Dermis blood vessel endothelial cell (primary cell): ENCODE measurements around the gene EMC8. TPM values are rescaled to one million over a fixed set of nuclear protein-coding genes. Genes with fewer than 3 reads are reported as not detected.
A peak's percentile ranks its signal among the peaks of the same experiment; 100 is the strongest.
"Not testable (repeated sequence)": the region's sequence is repeated elsewhere in the genome, so short reads cannot be mapped to it uniquely, and the experiment has no call there.

Experiments
- DNase-seq: peaks from one replicate; pipeline ENCODE4 v3.0.0; 2010
- total RNA-seq: library from RNA; depleted of rRNA; stranded (reverse); fragments of >200 nt; gene quantifications from 2 replicates; pipeline ENCODE4 v1.2.3, GENCODE V29; 2014

EMC8 gene
- total RNA-seq, 1 donor from 2014 or later: 36.1 TPM

DNA sequence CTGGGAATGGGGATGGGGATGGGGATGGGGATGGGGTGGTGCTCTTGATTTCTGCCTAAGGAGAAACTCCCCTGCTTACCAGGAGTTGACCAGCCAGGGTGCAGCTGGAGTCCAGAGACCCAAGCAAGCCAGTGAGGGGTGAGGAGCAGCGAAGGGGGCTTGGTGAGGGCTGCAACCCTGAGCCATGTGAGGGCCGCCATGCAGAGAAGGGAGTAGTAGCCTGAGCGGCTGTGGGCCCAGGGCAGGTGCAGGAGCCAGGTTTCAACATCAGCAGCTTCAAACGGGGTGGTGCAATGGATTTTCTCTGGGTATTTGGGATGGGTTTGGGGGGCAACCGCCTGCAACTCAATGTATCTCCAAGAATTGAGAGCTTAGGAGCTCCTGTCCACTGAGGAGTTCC lies 35.4 kb upstream of the EMC8 start:
- DNase-seq: no peak

DNA sequence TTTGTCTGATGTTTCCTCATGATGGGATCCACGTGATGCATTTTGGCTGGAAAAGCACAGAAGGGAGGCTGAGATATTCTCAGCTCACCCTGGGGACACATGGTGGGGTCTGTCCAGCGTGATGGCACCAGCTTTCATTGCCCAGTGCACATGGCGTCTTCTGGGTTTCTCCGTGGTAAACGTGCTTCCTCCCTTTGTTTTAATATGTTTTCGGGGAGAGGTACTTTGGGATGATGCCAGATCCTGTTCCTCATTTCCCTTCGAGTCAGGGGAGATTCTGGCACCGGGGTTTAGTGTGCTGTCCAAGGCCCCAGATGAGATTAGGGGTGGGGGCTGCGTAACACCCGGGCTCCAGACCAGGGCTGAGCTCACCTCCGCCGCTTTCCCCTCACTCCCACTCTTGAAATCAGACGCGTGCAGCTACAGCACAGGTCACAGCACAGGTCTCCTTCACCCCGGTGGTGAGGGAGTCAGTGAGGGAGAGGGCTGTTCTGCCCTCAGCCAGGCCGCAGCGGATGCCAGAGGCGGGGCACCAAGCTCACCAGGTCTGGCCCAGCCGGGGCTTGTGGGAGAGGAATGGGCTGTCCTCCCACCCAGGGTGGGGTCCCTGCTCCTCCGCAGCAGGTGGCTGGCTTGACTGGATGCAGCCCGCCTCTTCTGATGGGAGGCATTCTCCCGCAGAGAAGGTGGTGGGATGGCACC lies 34.0 kb upstream of the EMC8 start:
- DNase-seq: peak; percentile 66

DNA sequence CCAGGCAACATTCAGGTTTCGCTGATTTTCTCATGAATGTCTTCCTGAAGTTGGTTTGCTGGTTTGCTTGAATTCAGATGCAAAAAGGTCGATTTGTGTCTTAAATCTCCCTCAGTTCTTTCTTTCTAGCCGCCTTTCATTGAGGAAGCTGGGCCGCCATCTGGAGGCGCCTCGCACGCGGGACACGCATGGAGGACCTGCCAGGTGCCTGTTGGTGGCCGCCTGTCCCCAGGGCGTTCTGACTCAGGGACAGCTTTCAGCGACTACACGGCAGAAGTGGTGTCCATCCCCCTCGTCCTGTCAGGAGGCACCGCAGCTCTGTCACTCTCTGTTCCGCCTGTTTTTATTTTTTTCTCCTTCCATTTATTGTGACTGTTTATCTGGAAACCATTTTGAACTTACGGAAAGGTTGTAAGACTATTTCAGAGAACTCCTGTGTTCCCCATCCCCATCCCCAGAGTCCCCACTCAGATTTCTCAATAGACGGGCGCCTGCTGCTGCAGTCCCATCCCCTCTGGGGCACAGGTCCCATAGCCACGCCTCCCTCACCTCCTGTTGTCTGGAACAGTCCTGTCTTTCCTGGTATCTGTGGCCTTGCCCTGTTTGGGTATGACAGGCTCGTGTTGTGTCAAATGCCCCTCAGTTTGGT lies 33.4 kb upstream of the EMC8 start:
- no peak for DNase-seq

DNA sequence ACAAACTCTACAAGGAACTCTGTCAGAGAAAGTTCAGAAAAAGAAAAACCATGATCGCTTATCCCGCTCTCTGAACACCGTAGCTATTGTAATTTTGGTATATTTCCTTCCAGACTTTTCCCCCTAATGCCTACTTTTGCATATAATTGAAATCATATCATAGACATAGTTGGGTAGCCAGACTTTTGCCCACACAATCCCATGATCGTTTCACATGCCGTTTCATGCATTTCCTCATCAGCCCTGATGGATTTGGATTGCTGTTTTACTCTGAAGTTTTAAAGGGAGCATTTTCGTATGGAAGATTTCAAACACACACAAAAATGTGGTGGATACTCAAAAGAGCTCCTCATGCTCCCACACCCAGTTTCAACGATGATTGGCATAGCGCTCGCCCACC lies 31.5 kb upstream of the EMC8 start:
- no peak for DNase-seq

DNA sequence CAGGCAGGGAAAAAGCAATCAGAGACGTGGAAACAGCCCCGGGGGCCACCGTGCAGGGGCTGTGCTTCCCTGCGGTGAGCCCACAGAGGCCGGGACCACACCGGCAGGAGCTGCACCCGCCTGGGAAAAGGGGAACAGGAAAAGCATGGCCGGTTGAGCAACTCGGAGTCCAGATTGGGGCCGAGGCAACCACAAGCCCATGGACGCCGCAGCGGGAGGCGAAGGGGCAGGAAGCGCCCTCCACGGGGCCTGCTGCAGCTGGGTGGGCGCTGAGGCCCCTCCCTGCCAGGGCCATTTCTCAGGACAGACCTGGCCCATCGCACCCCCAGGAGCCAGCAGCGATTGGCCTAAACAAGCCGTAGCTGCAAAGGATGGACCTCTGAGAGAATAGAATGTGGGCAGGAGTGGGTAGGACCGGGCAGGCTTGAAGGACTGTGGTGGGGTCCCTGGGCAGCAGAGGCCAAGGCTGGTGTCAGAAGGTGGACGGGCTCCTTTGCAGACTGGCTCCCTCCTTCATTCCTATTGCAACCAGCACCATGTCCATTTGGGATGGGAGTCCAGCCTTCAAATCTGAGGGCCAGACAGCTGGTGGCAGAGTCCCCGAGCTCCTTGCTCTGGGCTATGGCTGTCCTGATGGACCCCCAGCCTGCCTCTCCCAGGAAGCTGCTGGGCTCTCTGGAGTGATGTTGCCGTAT lies 30.6 kb upstream of the EMC8 start:
- DNase-seq: no peak

DNA sequence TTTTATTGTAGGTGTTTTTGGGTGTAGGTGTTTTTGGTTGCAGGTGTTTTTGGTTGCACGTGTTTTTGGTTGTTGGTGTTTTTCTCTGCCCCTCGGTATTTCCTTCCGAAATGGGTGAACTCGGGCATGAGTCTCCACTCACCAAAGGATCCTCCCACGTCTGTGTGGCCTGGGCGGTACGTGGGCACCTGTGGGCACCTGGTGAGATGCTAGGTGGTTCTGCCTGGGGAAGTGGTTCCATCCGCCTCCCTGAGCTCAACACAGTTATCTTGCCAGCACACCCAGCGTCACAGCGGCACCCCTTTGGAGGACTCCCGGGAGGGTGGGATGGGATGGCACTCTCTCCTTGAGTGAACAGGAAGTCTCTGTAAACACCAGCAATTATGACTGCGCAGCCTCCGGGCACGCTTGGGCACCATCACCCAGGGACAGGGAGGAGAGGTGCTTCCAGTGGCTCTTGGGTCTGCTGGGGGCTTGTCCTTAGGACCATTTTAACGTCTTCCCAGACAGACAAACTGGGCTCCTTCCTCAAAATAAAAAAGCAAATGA lies 29.9 kb upstream of the EMC8 start:
- DNase-seq: no peak

DNA sequence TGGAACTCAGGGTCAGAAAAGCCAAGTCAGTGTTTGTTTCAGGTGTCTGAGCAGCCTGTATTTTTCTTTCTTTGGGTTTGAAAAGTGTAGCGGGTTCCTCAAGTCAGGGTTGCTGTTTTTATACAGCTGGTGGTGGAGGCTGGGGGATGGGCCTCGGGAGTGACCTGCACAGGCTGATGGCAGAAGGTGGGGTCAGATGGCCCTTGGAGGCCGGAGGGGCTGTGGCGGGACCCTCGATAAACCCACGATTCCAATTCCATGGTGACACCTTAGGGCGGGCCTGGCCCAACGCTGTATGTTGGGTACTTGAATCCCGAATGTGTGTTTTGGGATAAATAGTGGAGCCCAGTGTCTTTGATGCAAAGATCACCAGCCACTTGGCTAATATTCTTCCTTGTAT lies 28.8 kb upstream of the EMC8 start:
- DNase-seq: no peak

DNA sequence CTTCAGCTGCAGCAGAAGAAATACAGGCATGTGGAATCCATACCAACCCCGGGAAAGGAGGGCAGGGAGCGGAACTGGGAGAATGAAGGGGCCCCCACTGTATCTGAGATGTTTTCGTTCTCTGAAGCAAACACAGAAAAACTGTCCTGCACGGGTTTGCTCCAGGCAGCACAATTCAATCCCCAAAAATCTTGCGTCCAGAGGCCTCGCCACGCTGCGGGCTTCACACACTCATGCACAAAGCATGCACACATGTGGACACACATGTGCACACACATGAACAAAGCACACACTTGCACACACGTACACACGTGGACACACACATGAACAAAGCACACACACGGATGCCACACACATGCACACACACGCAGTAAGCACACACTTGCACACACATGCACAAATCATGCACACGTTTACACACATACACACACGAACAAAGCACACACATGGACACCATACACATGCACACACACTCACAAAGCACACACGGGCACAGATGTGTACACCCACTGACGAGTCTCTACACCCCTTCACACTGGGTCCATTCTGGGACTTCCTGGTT lies 27.4 kb upstream of the EMC8 start:
- no peak for DNase-seq

DNA sequence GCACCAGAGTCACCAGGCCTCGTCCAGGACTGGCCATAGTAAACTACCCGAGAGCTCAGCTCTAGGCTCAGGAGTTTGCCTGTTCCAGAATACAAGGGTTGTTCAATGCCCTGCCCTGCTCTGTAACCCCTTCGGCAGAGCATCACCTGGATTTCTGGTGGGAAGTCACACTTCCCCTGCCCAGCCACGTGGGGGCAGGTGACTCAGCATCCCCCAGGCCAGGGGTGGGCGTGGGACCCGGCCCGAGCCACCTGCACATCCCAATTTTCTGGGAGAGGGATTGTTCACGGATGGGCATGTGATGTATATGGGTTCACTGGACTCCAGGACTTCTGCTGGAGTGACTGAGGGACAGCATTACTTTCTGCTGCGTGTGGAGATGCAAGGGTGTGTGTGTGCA lies 26.0 kb upstream of the EMC8 start:
- no peak for DNase-seq

DNA sequence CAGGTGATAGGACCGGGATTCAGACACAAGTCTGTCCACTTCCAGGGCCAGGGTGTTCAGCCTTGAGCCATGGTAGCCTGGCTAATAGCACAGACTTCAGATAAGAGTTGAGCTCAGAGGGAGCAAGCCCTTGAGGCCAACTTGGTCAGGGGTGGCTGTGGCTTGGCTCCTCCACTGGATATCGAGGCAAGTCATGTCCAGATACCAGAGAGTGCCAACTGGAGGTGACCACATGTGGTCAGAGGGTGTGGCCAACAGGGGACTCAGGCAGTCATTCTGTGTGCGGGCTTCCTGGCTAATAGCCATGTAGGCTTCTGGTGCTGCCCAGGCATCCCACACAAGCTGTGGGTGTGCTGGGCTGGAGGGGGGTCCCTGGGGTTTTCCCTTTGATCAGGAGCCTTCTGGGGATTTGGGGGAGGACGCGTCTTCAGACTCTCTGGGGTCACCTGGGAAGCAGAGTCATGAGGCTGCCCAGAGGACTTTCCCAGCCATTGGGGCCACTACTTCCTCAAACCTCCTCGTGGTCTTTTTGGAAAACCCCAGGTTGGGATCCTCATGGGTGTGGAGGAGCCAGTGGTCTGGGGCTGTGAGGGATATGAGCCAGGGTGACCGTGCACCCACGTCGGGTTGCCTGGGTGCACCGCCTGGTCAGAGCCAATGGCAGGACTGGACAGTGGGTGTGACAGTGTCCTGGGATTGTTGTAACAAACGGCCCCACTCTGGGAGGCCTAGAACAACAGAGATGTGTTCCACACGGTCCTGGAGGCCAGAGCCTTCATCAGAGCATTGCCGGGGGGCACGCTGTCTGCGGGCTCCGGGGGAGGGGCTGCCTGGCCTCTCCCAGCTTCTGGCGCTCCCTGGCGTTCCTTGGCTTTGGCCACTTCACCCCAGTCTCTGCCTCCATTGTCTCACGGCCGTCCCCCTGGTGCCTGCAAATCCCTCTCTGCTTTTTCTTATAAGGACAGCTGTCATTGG lies 25.1 kb upstream of the EMC8 start:
- no peak for DNase-seq

DNA sequence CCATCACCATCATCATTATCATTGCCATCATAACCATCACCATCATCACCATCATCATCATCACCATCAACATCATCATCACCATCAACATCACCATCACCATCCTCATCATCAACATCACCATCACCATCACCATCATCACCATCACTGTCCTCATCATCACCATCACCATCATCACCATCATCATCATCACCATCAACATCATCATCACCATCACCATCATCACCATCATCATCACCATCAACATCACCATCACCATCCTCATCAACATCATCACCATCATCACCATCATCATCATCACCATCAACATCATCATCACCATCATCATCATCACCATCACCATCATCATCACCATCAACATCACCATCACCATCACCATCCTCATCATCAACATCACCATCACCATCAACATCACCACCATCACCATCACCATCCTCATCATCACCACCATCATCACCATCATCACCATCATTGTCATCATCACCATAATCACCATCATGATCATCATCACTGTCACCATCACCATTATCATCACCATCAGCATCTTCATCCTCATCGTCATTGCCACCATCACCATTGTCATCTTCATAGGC lies 24.1 kb upstream of the EMC8 start:
- no peak for DNase-seq

DNA sequence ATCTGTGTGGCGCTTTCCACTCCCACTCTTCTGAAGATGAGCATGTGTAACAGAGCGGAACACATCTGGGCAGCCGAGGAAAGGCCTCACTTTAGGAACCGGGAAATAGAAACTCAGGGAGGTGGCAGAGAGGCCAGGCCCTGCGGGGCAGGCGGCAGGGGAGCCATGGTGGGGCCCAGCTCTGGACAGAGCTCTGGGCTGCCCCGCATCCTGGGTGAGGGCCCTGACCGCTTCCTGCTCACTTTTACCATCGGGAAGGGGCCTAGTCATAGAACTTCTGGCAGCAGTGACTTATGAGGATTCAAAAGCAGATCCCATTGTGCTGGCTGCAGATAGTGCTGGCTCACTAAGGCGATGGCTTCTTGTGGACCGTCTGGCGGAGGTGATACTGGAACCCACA lies 22.8 kb upstream of the EMC8 start:
- no peak for DNase-seq

DNA sequence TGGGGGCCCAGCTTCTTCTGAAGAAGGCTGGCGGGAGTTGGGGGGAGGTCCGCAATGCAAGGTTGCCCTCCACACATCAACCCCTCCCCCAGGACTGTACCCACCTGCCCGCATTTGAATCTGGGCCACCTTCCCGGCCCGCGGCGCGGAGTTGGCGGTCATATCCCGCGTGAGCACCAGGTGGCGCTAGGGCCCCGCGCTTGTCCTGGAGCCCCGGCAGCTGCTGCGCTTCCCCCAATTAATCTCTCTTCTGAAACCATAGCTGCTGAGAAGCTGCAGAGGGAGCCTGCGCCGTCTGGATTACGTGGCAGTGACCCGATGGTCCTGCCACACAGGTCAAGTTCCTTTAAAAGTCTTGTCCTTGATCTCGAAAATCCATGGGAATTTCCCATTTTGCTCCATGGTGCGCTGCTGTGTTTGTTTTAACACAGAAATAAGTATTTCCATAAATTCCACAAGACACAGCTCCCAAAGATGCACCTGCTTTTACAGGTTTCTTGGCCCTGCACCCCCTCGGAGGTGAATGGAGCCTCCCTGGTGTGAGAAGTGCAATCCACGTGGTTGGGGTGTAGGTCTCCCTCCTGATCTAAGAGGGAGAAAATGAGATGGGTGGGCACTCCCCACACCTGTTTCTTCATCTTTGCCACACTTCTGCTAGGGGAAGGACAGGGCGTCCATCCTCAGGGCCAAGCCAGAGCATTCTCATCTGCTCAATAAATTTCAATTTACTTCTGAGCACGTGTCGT lies 22.2 kb upstream of the EMC8 start:
- DNase-seq: peak; percentile 83

DNA sequence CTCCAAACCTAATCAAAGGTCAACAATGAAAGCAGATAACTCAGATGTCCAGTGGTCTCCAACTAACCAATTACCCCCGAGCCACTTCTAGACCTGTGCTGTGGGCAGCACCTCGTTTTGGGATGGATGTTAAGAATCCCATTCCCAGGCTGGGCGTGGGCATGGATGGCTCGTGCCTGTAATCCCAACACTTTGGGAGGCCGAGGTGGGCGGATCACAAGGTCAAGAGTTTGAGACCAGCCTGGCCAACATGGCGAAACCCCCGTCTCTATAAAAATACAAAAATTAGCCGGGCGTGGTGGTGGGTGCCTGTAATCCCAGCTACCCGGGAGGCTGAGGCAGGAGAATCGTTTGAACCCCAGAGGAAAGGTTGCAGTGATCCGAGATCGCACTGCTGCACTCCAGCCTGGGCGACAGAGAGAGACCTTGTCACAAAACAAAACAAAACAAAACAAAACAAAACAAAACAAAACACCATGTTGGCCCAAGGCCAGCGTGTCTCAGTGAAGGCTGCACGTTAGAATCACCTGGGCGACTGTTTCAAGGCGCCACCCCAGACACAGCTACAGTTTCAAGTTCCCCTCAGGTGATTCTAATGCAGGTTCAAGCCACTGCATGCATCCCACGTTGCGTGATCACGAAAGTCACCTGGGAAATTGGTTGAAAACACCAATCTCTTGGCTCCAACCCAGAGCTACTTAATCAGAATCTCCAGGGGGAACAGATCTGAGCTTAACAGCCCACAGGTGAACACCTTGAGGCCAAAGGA lies 21.4 kb upstream of the EMC8 start:
- DNase-seq: no peak

DNA sequence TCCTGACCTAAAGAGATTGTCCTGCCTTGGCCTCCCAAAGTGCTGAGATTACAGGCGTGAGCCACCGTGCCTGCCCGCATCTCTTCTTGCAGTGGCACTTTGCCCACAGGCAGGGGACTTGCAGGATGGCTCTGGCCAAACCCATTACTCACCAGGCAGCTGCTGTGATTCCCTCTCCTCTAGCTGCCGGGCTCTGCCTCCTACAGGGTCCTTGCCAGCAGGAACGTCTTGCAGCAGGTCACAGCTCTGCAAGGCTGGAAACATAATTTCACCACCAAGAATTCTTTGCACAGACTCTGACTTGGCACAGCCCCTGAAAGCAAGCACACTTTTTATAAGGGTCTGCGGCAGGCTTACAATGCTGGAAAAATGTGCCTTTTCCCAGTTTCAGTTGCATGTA lies 20.4 kb upstream of the EMC8 start:
- no peak for DNase-seq

DNA sequence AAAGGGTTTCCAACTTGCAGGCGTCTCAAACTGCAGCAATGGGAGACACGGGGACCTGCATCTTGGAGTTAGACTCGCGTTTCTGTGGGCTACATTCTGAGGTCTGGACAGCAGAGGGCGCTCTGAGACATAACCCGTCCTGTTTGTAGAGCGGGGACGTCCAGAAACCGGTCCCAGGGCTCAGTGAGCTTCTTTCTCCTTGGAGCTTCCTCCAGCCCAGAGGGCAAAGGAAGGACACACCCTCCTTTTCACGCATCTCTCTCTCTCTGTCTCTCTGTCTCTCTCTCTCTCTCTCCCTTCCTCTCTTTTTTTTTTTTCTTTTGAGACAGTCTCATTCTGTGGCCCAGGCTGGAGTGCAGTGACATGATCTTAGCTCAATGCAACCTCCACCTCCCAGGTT lies 19.9 kb upstream of the EMC8 start:
- peak; percentile 89 for DNase-seq

DNA sequence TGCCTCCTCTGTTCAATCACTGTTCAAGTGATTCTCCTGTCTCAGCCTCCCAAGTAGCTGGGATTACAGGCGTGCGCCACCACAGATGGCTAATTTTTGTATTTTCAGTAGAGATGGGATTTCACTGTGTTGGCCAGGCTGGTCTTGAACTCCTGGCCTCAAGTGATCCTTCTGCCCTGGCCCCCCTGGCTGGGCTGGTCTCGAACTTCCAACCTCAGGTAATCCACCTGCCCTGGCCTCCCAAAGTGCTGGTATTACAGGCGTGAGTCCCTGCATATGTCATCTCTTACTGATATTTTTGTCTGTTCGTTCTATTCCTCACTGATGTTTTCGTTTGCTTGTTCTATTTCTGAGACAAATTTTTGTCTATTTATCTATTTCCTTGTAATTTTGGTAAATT lies 17.9 kb upstream of the EMC8 start:
- DNase-seq: not testable (repeated sequence)

DNA sequence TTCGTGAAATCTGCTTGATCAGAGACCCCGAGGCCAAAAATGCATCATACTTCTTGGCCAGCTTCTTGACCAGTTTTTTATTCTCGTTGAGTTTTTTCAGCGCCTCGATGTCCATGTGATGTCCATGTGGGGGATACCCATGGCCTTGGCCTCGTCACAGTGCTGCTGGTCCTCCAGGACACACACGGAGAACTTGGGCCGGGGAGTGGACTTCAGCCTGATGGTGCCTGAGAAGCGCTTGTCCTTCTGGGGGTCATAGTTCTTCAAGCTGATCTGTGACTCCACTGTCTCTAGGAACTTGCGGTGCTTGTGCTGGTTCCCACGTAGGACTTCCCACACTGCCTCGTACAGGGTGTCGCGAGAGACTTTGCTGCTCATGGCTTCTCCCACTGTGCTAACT lies 16.8 kb upstream of the EMC8 start:
- no peak for DNase-seq

DNA sequence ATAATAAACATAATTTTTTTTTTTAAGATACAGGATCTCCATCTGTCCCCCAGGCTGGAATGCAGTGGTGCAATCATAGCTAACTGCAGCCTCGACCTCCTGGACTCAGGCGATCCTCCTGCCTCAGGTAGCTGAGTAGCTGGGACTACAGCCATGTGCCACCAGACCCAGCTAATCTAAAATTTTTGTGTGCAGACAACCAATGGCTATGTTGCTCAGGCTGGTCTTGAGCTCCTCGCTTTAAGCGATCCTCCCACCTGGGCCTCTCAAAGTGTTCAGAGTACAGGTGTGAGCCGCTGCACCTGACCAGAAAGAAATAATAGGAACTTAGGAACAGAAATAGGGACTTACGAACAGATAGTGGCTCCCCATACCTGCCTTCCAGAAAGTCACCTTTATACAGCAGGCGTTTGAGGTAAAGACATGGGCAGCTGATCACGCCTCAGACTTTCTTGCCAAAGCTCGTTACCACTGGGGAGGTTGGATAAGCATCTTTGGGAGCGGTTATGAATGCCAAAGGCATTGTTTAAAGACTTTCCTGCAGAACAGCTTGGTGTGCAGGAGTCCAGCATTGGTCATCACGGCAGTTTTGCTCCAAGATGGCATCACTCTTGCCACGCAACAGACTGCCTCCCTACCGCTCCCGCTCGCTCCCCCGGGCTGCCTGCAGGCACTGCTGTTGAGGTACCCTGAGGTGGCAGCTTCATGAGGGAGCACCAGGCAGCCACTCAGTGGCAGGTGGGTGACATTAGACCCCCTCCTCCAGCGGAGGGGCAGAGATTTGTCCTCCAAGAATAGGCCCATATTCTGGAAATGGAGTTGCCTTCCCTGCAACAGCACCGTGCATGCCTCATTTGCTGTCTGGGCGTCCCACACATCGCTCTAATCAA lies 13.7 kb upstream of the EMC8 start:
- DNase-seq: no peak
